HS-27A (cell line): ENCODE results near the gene DRICH1.
"Not testable (repeated sequence)": the region's sequence is repeated elsewhere in the genome, so short reads cannot be mapped to it uniquely, and the experiment has no call there.

Experiments
- DNase-seq: peaks from one replicate; pipeline ENCODE4 v3.0.0-alpha.2; 2012; ENCODE audit warnings: low read depth, missing footprints

The DRICH1 gene

DNA sequence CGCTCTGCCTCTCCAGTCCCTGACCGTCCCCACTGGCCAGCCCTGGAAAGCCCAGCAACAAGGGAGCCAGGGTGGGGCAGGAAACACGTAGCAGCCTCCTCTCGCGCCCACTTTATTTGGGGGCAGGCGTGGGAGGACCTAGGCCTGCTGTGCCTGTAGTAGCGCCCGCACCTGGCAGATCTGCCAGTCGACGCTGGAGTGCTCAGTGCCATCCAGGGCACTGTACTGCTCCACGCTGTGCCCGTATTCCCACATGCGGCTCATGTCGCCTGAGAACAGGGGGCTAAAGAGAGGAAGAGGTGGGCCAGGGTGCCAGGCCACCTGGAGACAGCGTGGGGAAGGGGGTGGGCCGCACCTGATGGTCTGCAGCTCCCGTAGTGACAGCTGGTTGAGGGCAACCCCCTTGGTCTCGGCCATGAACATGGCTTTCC is 17.0 kb upstream of the DRICH1 start:
- DNase-seq = no peak

DNA sequence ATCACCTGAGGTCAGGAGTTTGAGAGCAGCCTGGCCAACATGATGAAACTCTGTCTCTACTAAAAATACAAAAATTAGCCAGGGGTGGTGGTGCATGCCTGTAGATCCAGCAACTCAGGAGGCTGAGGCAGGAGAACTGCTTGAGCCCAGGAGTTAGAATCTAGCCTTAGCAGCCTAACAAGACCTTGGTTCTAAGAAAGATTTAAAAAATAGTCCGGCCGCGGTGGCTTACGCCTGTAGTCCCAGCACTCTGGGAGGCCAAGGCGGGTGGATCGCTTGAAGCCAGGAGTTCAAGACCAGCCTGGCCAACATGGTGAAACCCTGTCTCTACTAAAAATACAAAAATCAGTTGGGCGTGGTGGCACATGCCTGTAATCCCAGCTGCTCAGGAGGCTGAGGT is 14.4 kb upstream of the DRICH1 start:
- not testable (repeated sequence) for DNase-seq

DNA sequence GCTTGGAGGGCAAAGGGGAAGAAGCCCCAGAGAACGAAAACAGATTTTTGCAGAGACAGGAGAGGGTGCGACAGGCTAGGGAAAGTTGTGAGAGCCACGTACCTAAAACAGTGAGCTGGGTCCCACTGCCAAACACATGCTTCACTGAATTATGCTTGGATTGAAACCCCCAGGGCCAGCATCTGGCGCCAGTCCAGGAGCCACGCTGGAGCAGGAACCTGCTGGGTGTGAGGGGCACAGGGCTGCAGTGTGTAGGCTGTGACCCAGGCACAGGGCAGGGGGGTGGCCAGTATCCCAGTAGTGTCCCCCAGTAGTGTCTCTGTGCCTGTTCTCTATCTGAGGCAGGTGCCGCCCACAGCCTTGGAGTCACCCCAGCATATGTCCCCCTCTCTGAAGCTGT is 8.1 kb upstream of the DRICH1 start:
- DNase-seq = not testable (repeated sequence)

DNA sequence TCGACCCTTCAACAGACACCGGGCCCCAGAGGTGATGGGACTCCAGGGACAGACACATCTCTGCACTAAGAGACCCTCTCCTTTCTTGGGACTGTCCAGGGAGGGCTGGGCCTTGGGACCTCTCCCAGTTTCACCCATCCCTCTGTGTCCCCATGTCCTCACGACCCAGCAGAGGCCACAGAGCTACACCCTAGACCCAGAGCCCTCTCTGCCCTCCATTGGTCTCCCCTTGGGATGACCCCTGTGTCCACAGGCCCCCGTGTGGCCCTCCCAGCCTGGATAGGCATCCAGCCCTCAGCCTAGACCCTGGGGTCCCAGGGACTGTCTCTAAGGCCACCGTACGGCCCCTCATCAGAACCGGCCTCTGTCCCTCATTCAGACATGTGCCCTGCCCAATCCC is 7.5 kb upstream of the DRICH1 start:
- no peak for DNase-seq

DNA sequence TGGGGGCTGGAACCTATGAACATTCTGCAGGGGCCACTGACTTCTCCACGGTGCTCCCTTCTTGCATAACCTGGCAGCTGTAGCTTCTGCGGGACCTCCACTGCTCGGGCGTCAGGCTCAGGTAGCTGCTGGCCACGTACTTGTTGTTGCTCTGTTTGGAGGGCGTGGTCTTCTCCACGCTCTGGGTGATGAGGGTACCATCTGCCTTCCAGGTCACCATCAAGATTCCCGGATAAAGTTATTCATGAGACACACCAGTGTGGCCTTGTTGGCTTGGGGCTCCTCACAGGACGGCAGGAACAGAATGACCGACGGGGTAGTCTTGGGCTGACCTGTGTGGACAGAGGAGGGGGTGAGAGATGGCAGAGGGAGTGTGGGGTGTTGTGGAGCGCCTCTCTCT is 6.5 kb upstream of the DRICH1 start:
- no peak for DNase-seq

DNA sequence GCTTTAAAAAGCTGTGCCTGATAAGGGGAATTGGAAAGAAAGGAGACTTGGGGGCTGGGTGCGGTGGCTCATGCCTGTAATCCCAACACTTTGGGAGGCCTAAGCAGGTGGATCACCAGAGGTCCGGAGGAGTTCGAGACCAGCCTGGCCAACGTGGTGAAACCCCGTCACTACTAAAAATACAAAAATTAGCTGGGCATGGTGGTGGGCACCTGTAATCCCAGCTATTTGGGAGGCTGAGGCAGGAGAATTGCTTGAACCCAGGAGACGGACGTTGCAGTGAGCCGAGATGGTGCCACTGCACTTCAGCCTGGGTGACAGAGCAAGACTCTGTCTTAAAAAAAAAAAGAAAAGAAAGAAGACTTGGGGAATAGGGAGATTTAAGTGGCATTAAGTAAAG is 3.2 kb upstream of the DRICH1 start:
- DNase-seq = not testable (repeated sequence)

DNA sequence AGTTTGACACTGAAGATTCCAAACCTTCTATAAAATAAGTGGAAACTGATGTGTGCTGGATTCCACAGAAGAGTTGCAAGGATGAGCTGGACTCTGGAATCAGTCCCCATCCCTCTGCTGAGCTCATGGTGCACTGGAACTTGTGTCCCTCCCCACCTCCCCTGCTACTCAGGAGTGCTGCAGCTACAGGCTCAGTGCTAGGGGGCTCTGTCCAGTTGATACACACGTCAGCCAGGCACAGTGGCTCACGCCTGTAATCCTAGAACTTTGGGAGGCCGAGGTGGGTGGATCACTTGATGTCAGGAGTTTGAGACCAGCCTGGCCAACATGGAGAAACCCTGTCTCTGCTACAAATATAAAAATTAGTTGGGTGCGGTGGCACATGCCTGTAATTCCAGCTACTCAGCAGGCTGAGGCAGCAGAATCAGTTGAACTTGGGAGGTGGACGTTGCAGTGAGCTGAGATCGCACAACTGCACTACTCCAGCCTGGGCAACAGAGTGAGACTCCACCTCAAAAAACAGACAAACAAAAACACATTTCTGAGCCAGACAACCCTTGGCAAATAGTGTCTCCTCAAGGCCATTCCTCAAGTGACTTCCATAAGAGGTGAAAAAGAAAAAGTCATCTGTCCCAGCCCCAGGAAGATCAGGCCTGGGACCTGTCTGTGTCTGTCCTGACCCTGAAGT is 3.9 kb downstream of the DRICH1 start:
- not testable (repeated sequence) for DNase-seq

DNA sequence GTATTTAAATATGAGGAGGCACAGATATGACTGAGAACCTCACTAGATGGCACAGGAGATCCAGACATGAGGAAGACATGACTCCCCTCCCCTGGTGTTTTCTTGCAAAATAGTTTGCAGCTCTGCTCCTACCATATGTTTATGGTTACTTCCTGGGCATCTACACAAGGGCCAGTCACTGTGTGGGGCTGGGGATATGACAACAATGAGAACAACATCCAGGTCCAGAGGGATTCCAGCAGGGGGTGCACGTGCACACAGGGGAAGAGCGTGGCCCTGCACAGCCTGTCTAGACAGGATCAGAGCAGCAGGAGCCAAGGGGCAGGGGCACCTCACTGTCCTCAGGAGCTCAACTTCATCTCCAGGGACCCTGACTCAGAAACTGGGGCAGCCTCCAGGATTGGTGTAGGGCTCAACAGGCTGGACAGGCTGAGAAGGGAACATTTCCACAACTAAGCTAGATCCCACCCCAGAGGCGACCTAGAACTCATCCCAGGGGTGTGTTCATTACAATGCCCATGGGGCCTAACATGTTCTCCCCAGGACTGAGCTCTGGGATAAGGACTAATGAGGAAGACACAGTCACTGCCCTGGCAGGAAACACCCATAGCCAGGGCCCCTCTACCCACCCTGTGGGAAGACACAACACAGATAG is 4.6 kb downstream of the DRICH1 start:
- DNase-seq = not testable (repeated sequence)

DNA sequence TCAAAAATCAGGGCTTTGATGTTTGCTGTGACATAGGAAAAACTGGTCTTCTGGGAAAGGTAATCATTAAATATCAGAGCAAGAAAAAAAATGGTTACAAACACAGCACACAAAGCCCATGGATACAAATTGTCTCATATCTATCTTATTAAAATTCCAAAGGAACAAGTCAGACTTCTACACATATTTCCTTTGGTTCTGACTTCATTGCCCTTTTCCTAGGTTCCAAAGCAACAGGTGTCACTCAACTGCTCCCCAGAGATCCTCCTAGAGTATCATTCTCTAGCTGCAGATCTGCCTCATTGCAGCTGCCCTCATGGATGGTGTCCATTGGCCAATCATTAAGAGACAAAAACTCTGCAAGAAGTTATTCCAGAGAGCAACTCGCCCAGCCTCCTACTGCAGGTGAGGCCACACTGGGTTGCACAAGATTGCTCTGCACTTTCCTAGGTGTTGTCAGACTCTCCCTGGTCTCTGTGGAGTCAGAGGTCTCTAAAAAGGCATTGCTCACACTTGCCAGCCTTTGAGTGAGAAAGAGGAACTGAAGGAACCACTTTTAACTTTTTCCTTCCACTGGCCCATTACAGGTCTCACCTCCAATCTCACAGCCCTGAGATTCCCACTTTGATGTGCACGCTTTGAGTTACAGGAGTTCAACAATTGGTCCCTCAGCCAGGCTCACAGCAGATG is 5.7 kb downstream of the DRICH1 start:
- DNase-seq = no peak

DNA sequence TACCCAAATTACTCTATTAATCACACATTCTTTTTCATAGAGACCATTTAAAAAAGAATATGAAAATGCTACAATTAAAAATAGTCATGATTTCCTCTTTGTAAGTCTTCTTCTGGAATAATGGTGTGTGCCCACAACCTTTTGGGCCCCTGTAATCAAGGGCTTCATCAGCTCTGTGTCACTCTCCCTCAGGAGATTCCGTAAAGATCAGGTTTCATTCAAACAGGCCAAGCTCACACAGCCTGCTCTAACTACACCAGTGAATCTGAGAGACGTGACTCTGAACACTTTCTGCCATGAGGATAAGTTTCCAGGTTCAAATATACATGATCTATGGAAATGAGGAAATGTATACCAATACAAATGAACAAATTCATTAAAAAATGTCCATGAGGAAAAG is 9.5 kb downstream of the DRICH1 start:
- no peak for DNase-seq

DNA sequence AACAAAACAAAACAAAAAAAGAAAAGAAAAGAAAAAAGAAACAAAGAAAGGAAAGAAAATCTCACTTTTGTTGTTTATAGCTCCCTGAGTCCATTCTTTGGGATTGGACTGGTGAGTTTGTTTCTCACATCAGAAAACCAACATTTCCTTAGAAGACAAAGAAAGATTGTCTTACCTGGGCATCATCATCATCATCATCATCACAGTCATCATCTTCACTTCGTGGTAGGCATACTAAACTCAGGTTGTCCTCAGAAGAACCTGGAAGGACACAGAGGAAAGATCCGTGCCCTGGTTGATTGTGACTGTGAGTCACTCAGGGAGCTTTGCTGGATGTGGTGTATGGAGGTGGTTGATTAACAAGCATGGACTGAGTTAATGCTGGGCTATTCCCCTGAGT is 10.2 kb downstream of the DRICH1 start:
- DNase-seq = not testable (repeated sequence)

DNA sequence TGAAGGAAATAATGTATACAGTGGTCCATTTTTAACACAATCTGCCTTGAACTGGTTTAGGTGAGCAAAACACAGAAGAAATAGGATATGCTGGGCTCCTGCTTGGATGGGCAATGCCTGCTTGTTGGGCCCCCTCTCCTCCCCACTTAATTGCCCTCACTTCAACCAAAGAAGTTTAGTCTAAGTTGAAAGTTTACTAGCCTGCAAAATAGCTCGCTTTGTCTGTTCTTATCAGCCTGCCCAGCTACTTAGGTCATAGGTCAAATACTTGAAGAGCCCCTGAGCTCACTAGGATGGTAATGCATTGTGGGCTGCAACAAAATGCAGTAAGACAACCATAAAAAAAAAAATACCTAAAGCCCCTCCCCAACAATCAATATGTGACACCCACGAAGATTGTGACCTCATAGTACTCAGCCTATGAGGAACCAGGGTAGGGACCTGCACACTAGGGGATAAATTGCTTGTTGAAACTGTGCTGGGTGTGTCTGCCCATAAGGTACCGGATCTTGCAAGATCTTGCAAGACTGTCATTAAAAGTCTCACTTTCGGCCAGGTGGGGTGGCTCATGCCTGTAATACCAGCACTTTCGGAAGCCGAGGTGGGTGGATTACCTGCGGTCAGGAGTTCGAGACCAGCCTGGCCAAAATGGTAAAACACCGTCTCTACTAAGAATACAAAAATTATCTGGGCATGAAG is 10.9 kb downstream of the DRICH1 start:
- no peak for DNase-seq

DNA sequence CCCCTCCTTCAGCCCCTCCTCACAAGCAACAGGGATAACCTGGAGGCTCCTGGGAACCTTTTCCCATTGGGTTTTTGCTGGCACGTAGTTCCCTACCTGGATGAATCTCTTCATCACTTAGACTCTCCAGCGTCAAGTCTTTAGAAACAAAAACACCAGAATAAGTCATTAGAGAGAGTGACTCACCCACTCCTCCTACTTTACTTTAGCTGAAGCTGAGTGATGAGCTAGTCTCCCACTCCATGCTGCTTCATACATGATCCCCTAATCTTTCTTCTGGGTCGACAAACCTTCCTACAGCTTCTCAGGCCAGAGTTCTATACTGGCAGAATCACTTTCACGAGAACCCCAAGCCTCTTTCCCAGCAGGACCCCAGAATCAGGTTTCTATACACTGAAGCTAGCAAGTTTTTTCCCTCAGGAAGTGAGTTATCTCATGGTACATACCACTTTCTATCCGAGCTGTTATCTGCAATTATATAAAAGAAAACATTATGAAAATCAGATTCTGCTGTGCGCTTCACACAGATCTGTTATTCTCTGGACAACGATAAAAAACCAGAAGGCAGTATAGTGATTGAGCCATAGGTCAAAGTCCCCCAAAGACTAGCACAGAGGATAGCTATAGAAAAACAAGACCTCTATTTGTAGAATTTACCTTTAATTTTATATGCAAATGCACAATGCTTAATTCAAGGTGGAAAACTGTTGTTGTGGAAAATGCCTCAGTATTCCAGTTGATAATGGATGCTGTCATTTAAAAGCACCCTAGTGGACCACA is 18.7 kb downstream of the DRICH1 start:
- no peak for DNase-seq

DNA sequence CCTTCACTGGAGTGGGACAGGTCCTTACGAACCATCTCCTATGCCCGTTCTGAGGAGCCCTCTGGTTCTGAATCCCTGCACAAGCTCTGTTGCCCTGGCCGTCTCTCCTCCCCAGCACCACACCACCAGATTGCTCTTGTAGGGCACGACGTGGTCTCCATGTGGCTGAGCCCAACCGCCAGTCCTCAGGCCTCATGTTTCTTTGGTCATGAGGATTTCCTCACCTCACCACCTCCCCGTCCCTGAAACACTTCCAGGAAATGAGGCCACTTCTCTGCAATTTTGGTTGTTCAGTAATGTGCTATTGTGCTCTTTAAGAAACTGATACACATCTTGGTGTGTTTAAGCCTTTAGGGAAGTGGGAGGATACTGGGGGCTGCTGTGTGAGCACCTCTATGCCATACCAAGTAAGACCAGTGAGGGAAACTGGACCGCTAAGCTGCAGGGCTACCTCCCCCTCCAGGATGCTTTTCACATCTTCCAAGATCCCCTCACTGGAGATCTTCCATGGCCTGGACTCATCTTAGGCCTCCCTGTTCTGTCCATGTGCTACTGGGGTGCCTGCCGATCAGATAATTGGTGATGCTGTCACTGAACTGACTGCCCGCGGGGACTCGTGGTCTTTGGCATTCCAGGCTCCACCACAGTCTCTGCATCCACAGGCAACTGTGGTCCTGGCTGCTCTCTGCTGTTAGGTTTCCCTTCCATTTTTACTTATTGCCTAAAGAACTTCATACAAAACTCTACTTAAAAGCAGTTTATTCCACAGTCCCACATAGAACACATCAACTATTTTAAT is 21.9 kb downstream of the DRICH1 start:
- no peak for DNase-seq

DNA sequence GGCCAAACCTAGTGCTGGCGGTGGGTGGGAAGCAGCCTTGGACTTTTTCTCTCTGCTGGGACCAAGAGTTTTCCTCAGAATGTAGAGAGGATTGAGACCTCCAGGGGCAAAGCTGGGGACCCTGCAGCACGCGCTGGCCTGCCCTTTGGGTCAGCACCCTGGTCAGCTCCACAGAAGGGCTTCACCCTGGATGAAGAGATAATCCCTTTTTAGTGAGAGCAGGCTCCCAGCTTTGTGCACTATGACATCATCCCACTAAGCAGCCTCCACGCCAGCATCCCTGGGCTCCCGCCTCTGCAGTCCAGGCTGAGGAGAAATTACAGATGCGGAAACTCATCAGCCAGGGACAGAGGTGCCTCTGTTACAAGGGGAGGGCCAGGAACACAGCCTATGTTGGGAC is 23.5 kb downstream of the DRICH1 start:
- no peak for DNase-seq

DNA sequence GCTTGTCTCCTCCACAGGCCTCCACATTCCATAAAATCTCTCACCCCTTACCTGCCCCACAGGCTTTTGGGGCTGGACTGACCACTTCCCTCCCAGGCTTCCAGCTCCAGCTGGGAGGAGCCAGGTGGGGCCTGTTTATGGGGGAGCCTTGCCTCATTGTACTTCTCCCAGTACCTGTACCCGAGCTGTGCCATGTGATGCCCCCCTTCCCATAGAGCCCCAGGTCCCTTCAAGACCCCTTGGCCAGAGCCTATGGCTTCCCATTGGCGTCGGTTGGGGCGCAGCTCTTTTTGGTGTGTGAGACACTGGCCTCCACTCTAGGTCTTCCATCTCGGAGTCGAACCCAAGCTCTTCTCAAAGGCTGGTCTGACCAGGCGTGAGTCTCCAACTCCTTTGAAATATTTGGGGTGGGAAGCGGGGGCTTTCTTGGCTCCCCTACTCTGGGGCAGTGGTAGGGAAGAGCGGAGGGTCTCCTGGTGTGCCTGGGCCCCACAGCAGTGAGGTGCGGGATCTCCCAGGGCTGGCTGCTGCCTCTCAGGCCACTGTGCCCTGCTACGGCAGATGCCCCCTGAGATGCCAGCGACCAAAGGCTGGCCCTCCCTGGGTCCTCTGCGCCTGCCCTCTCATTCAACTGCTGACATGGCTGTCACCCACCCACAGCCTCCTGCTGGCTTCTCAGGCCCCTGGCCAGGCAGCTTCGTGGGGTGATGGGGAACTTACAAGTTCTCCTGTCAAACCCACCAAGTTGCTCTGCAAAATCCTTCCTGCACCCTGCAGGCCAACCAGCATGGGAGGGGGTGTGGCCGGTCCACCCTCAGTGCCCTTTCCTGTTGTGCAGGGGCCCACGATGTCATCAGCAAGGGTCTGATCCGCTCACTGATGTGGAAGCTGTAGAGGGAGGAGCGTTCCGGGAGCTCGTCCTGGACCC is 25.7 kb downstream of the DRICH1 start:
- no peak for DNase-seq

DNA sequence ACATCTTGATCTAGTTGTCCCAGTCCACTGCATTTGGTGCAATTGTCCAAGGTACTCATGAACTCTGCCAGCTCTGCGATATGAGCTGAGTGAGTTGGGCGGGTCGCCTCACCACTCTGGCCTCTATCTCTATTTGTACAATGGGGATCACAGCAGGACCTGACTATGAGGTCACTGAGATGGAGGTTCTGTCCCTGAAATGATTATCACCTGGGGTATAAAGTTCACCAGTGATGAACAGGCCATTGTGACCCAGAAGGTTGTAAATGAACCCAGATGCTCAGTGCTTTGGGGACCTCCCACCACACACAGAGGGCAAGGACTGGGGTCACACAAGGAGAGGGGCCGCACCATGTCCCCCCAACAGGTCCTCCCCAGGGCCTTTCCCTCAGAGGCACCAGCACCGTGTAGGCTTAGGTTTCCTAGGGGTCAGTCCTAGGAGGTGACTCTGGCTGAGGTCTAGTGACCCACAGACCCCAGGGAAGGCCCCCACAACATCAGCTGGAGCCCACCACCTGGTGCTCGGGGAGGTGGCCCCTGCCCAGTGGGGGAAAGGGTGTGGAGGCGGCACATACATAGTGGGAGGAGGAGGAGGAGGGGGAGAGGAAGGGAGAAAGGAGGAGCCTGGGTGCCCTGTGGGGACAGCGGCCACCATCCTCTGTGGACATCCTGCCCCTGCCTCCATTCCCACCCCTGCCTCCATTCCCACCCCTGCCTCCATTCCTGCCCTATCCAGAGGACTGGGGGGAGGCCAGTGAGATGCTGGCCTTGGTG is 27.0 kb downstream of the DRICH1 start:
- DNase-seq = no peak

DNA sequence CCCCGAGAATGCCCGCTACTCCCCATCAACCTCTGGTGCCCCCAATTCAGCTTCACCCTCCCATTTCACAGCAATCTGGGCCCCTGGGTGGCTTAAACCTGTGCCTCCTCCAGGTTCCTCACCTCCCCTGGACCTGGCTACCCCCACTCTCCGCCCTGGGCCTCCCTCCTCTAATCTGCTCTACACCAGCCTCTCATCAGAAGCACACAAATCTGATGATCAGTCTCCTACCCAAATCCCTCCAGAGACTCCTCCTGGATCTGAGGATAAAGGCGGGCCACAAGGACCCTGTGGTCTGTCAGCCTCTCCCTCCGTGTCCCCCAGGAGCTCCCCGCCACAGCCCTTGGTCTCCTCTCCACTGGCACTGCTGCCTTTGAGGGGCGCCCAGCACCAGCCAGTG is 28.9 kb downstream of the DRICH1 start:
- no peak for DNase-seq
